DOHH2 (cell line): Measurements from ENCODE around the gene FAM81A.
"Not testable (repeated sequence)": the region's sequence is repeated elsewhere in the genome, so short reads cannot be mapped to it uniquely, and the experiment has no call there.

ENCODE experiments used
- EZH2phosphoT487 ChIP-seq: fragments of 200-600 bp; sonication (generic); IDR thresholded peaks from 2 replicates; pipeline ENCODE4 v1.6.1; 2017; ENCODE audit warnings: borderline replicate concordance, mild to moderate bottlenecking, antibody characterized with exemption, low read length, moderate library complexity, mixed read lengths
- TF ChIP-seq, protein P1 (sequence below): fragments of 200-600 bp; sonication (generic); IDR thresholded peaks from one replicate; pipeline ENCODE4 v1.5.1; 2014; ENCODE audit warnings: antibody characterized with exemption, mild to moderate bottlenecking, low read depth, low read length; ENCODE audit not compliant: poor library complexity, severe bottlenecking

DNA sequence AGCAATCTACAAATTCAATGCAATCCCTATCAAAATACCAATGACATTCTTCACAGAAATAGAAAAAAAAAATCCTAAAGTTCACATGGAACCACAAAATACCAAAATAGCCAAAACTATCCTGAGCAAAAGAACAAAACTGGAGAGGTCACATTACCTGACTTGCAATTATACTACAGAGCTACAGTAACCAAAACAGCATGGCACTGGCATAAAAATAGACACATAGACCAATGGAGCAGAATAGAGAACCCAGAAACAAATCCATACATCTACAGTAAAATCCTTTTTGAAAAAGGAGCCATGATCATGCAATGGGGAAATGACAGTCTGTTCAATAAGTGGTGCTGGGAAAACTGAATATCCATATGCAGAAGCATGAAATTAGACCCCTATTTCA lies 51.5 kb downstream of the FAM81A start:
- TF ChIP-seq, protein P1, sequence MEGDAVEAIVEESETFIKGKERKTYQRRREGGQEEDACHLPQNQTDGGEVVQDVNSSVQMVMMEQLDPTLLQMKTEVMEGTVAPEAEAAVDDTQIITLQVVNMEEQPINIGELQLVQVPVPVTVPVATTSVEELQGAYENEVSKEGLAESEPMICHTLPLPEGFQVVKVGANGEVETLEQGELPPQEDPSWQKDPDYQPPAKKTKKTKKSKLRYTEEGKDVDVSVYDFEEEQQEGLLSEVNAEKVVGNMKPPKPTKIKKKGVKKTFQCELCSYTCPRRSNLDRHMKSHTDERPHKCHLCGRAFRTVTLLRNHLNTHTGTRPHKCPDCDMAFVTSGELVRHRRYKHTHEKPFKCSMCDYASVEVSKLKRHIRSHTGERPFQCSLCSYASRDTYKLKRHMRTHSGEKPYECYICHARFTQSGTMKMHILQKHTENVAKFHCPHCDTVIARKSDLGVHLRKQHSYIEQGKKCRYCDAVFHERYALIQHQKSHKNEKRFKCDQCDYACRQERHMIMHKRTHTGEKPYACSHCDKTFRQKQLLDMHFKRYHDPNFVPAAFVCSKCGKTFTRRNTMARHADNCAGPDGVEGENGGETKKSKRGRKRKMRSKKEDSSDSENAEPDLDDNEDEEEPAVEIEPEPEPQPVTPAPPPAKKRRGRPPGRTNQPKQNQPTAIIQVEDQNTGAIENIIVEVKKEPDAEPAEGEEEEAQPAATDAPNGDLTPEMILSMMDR = not testable (repeated sequence)
- TF ChIP-seq EZH2phosphoT487 = not testable (repeated sequence)
